ENCODE results near the gene WIPF2. TPM values are rescaled to one million over a fixed set of nuclear protein-coding genes. Genes with fewer than 3 reads are reported as not detected.

The WIPF2 gene
- total RNA-seq, 1 experiment from 2014 or later = 23.0 TPM

GRCh38 chr17:40181205-40181604, 37.9 kb upstream of the WIPF2 start (continued):
- TF ChIP-seq MYBL2 (CRISPR knock-in tag; IDR thresholded peaks at IDR 0.05) (no peak), PRRX2 (CRISPR knock-in tag; IDR thresholded peaks at IDR 0.05) (no peak), SMAD3 (CRISPR knock-in tag; IDR thresholded peaks at IDR 0.05; ENCODE audit: borderline replicate concordance) (no peak), ZNF219 (CRISPR knock-in tag; IDR thresholded peaks at IDR 0.05; ENCODE audit: borderline replicate concordance) (no peak), CREB1 (CRISPR knock-in tag; IDR thresholded peaks at IDR 0.05) (no peak), ZMAT4 (CRISPR knock-in tag; IDR thresholded peaks at IDR 0.05) (no peak), MAX (CRISPR knock-in tag; IDR thresholded peaks at IDR 0.05) (no peak), GTF2I (CRISPR knock-in tag; conservative IDR thresholded peaks at IDR 0.05) (no peak), ATF6 (CRISPR knock-in tag; IDR thresholded peaks at IDR 0.05) (no peak), FOXP1 (CRISPR knock-in tag; IDR thresholded peaks at IDR 0.05; ENCODE audit: borderline replicate concordance) (no peak), NR3C1 (CRISPR knock-in tag; conservative IDR thresholded peaks at IDR 0.05; ENCODE audit: low read depth) (no peak)

GRCh38 chr17:40182606-40183005, 36.5 kb upstream of the WIPF2 start:
- Mint-ChIP-seq H3K27ac (no peak overlapping the region), H3K27me3 (ENCODE audit: low read depth) (no peaks in the 10 kb centered on the region), H3K4me3 (no peak overlapping the region), H3K9me3 (no peaks in the 10 kb centered on the region), H3K36me3 (no peaks in the 10 kb centered on the region), H3K4me1 (peaks cover 13% of the 10 kb centered on the region)
- TF ChIP-seq NR2C2 (CRISPR knock-in tag; IDR thresholded peaks at IDR 0.05) (no peak), ZNF416 (CRISPR knock-in tag; IDR thresholded peaks at IDR 0.05) (no peak), ZBTB21 (CRISPR knock-in tag; IDR thresholded peaks at IDR 0.05; ENCODE audit: borderline replicate concordance) (no peak), AR (CRISPR knock-in tag; IDR thresholded peaks at IDR 0.05) (no peak), NR3C1 (CRISPR knock-in tag; conservative IDR thresholded peaks at IDR 0.05; ENCODE audit: low read depth) (no peak), ZNF532 (CRISPR knock-in tag; IDR thresholded peaks at IDR 0.05; ENCODE audit: borderline replicate concordance) (no peak)
- ATAC-seq (no peak), DNase-seq (ENCODE audit: low spot score) (no peak)
- ChIA-PET CTCF (interaction anchor here (0.9 kb wide), 1 partner anchor 36 kb away, joined by 3 read pairs; no protein-coding TSS in a partner anchor), POLR2A (no interaction called here)

All from WTC11 (cell line).